ENCODE results near the gene LY6G6F.

The LY6G6F gene

DNA sequence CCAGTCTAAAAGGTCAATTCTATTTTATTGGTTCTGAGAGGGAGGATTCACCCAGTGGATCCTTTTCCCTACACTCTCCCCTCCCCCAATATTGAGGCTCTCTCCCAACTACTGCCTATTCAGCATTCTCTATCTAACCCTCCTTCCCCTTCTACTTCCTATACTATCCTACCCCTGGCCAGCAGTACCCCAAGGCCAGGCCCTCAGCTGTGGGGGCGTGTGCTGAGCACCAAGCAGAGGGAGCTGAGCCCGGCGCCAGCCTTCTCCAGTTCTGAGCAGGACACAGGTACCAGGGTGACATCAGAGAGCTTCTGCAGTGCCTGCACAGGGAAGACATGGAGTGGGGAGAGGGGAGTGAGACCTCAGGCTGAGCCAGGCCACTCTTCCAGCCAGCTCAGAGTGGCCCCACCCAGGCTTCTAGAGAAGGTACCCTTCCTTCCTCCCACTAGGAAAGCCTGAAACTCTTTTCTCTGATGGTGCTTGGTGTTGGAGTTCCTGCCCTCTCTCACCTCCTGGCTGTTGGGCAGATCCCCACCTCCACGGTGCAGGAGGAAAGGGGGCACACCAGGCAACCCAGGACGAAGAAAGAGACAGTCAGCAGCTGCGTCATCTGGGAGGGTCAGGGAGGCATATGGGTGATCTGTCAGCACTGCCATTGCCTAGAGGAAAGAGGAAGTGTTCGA lies 20.5 kb downstream of the LY6G6F start:
- no peak for DNase-seq

GRCh38 chr6:31727717-31728671 lies 21.3 kb downstream of the LY6G6F start:
- DNase-seq = no peak

GRCh38 chr6:31728767-31729514 lies 22.3 kb downstream of the LY6G6F start, which contains the start of gene DDAH2:
Gene DDAH2 (minus strand): TSS chr6:31729299. CDS start chr6:31729161, 138 bp downstream.
- DNase-seq = no peak

DNA sequence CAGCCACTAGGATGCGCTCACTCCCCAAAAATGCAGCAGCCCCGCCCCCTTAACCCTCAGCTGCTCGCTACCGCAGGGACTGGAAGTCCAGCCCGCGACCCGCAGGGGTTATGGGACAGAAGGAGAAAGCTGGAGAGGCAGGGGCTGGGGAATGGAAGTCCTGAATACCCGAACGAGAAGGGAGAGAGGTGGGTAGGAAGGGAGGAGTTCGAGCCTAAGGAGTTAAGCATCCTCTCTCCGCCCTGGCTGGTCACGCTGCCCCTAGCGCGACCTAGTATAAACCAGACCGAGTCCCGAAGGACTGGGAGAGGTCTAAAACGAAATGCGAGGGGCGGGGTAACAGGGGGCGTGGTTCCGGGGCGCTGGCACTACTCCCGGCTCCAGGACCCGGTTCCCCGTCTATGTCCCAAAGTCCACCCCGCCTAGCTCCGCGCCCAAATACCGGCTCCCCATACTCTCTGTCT lies 22.9 kb downstream of the LY6G6F start:
- peak; percentile 65 for DNase-seq

DNA sequence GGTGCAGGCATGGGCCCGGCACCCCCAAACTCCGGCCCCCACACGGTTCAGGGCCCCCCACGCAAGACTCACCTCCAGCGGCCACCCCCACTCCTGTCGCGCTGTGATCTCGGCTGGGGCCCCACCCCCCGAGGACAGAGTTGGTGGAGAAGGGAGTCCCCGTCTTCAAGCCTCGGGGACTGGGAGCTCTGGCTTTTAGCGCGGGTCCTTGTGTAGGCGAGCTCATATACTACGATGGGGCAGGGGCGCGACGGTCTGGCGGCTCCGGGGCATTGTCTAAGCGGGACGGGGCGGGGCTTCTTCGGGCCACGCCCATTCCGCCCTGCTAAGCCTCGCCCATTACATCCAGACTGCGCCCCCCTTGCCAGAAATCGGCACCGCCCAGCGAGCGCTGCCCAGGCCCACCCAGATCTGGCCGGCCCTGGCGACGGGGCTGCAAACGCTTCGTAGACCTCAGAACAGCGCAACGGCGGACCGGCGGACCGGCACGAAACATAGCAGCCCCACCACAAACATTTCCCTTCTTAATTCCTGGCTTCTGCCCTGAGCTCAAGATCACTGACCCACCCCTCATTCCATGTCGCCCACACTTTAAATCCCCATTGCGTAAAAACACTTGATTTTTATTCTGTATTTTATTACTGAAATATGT lies 23.4 kb downstream of the LY6G6F start:
- DNase-seq = peak; percentile 38

- no peak for DNase-seq
Observed at GRCh38 chr6:31730631-31731086, 24.0 kb downstream of the LY6G6F start.

DNA sequence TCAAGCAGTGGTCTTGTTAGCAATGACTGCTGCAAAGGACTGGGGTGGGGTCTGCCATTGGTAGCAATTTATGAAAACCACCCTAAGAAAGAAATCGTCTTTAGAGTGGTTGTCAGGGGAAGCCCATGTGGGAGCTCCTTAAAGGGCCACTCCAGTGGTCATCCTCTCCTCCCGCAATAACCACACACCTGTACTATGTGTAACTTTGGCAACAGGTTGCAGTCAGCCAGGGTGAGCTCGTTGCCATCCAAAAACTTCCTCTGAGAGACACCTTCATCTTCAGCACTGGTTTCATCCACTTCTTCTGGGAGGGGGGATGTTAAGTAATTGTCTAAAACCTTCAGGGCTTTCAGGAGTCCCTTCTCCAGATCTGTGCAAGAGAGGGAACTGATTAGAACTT lies 25.4 kb downstream of the LY6G6F start:
- no peak for DNase-seq

DNA sequence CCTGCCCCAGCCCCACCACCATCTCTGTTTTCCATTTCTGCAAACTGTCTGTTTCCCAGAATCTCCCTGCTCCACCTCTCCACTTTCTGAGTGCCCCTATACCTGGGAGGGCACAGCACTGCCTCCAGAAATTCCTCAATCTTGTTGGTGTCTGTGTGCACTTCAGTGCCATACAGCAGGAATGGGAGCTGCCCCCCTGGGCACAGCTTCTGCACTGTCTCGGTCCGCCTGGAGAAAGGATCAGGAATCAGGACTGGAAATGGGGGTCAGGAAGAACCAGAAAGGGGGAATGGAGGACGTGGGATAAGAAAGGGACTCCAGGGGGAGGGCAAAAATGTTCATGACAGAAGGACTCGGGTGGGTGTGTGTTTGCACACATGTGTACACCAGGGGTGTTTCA lies 27.1 kb downstream of the LY6G6F start:
- DNase-seq = no peak

DNA sequence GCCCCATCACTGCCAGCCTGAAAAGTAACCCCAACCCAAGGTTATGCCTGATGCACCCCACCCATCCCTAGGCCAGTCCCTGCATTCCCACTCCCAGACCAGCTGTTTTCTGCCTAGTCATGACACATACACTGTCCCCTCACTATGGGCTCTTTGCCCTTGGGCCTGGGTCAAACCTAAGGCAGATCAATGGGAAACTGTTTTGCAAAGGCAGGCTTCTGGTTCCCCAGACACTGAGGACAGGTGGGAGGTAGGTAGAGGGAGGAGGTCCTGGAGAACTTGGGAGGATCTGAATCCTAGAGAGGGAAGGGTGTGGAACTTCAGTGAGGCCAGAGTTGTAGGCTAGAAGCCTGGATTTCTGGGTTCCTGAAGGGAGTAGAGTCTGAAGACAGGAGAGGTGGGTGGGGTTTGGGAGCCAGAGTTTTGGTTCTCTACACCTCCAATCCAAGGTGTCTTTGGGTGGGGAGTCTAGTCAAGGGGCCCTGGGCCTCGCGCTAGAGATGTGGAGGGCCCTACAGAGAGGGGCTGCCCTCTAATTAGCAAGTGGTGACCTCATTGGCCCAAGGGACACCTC lies 27.7 kb downstream of the LY6G6F start:
- no peak for DNase-seq

- DNase-seq = no peak
Observed at GRCh38 chr6:31734821-31735406, 28.2 kb downstream of the LY6G6F start.

DNA sequence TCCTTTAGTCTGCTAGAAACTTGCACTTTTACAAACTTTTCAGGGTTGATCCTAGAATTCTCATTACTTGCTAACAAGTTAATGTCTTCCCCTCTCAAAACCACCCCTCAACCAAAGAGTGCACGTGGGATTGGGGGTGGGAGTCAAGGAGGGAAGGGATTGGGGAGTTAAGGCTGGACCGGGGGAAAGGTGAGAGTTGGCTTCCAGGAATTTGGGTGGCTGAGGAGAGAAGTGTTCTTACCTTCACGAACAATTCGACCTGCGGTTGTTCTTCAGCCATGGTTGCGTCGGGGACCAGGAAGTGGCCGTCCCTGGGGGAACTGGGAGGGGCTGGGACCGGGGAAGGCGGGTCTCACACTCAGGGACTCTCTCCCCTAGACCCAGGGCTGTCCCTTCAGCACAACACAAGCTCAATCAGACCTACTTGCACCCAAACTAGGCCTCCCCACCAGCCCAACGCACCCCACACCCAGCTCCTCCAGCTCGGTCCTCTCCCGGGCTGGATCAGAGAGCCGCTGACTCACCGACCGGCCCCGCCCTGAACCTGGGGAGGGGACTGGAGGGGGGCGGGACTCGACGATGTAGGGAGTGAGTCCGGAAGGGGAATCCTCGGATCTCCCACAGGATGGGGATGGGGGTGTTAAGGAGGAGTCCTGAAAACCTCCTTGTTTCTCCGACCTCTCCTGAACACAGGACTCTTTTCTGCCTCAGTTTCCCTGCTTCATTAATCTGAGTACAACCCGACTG lies 29.5 kb downstream of the LY6G6F start, which contains the start of gene CLIC1:
TSS of gene CLIC1 (minus strand) at position 510 of the 747 bp plus-strand sequence. CDS start at position 280, 230 bp downstream.
- peak; percentile 52 for DNase-seq

DNA sequence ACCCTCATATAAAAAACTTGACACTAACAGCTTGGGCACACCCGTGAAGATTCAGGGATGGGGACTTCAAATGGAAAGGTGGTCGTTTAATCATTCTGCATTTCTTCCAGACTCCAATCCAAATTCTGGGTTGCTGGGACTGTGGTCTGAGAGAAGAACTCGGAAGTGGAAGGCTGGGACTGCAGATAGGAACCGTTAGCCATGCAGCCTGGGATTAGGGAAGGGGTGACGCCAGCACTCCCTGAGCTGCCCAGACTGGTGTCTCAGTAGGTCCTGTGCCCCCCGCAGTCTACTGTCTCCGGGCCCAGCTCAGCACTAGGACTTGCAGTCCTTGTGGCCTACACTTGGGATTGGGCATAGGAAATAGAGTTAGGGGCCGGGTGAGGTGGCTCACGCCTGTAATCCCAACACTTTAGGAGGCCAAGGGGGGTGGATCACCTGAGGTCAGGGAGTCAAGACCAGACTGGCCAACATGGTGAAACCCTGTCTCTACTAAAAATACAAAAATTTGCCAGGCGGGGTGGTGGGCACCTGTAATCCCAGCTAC lies 30.2 kb downstream of the LY6G6F start:
- DNase-seq = no peak

GRCh38 chr6:31737315-31737990 lies 30.8 kb downstream of the LY6G6F start:
- peak; percentile 30 for DNase-seq

GRCh38 chr6:31737991-31738979 lies 31.6 kb downstream of the LY6G6F start:
- DNase-seq = peak; percentile 85

DNA sequence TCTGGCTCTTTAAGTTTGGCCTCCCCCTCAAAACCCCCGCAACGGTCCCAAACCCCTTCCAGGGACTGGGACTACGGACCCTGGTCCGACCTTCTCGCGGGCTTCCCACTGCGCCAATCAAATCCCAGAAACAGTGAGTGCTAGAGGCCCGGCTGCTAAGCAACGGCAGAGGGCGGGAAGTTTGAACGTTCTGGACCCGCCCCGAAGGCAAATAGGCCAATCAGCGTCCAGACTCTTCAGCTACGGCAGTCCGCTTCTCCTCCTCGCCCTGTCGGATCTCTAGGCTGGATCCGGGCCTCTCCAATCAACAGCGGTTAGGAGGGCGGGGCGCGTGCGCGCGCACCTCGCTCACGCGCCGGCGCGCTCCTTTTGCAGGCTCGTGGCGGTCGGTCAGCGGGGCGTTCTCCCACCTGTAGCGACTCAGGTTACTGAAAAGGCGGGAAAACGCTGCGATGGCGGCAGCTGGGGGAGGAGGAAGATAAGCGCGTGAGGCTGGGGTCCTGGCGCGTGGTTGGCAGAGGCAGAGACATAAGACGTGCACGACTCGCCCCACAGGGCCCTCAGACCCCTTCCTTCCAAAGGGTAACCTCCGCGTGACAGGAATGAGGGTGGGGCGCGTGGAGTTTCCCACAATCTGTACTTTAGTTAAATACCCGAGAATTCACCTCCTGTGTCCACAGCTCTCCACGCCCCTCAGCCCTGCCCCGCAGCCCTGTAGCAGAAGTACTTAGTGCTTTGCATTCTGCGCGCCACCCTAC lies 33.2 kb downstream of the LY6G6F start, which contains the start of gene MSH5:
TSS of gene MSH5 (plus strand) at position 367 of the 758 bp plus-strand sequence. CDS start 462 bp downstream, outside the sequence.
- DNase-seq = peak; percentile 99

GRCh38 chr6:31740397-31741223 lies 33.9 kb downstream of the LY6G6F start:
- DNase-seq = no peak

- DNase-seq = no peak
Observed at GRCh38 chr6:31741815-31742214, 35.1 kb downstream of the LY6G6F start.
